Endothelial cell of umbilical vein (primary cell): ENCODE results near the gene TENT4A. TPM values are rescaled to one million over a fixed set of nuclear protein-coding genes. Genes with fewer than 3 reads are reported as not detected.

Experiments
- BruUV-seq: library from RNA; stranded (reverse); fragments of 400-500 nt; replicated peaks from 2 replicates; lab custom pipeline; 2021; lab: Mats Ljungman, UMichigan
- CTCF ChIA-PET: fragments of 300-600, 350-600 bp; sonication (Branson Sonifier 250); formaldehyde crosslinking; loops from one replicate; lab custom pipeline; 2021; ENCODE audit warnings: antibody characterized with exemption, inconsistent platforms; lab: Charles Lee
- POLR2A ChIA-PET: fragments of 300-600, 350-600 bp; sonication (Branson Sonifier 250); formaldehyde crosslinking; loops from one replicate; lab custom pipeline; 2021; ENCODE audit warnings: antibody characterized with exemption, inconsistent platforms; lab: Charles Lee
- DNase-seq: peaks from one replicate; pipeline ENCODE4 v3.0.0-alpha.2; 2011; ENCODE audit warnings: low read depth, low spot score
- FAIRE-seq: peaks from 2 replicates; lab custom pipeline; 2011; peaks lifted over from hg19 to GRCh38; lab: Jason Lieb, UNC
- H2AFZ ChIP-seq: 2 replicates; pipeline ENCODE4 v1.6.0; 2012; ENCODE audit warnings: low read depth, low read length, control low read depth, inconsistent platforms
- H3K27ac ChIP-seq: 2 replicates; pipeline ENCODE4 v1.5.1; 2011; ENCODE audit warnings: low read depth, mild to moderate bottlenecking, control low read depth, low read length, moderate library complexity; ENCODE audit not compliant: insufficient read depth
- H3K27me3 ChIP-seq, 2 experiments: 2 replicates each; pipeline versions ENCODE4 v1.6.0 to v1.6.1; 2011; ENCODE audit warnings: low read length in 2 of 2, mixed read lengths in 1 of 2; ENCODE audit not compliant: control insufficient read depth in 2 of 2, insufficient read depth in 2 of 2
- H3K36me3 ChIP-seq, 2 experiments: 2 replicates in 1 of 2; 3 replicates in 1 of 2; pipeline ENCODE4 v1.5.1; 2011; ENCODE audit warnings: low read length in 2 of 2, mild to moderate bottlenecking in 1 of 2, moderate library complexity in 1 of 2; ENCODE audit not compliant: control insufficient read depth in 2 of 2, insufficient read depth in 2 of 2; ENCODE audit errors: extremely low read depth in 1 of 2
- H3K4me1 ChIP-seq: 3 replicates; pipeline ENCODE4 v1.5.1; 2011; ENCODE audit warnings: mild to moderate bottlenecking, low read length; ENCODE audit not compliant: control insufficient read depth, insufficient read depth; ENCODE audit errors: extremely low read depth
- H3K4me2 ChIP-seq: 2 replicates; pipeline ENCODE4 v1.6.1; 2011; ENCODE audit warnings: low read length, control low read depth, mixed read lengths; ENCODE audit not compliant: insufficient read depth
- H3K4me3 ChIP-seq, 3 experiments: fragments of 200-600 bp in 1 of 3; sonication (generic), shearing (Covaris generic) in 1 of 3; replicated peaks in 1 of 3; 2 replicates each; pipeline ENCODE4 v1.5.1; 2011 to 2016; ENCODE audit warnings: control low read depth in 3 of 3, low read length in 3 of 3, mild to moderate bottlenecking in 2 of 3, inconsistent platforms in 1 of 3, low read depth in 1 of 3, moderate library complexity in 1 of 3; ENCODE audit not compliant: insufficient read depth in 1 of 3
- H3K79me2 ChIP-seq: 2 replicates; pipeline ENCODE4 v1.6.0; 2012; ENCODE audit warnings: low read length, inconsistent platforms; ENCODE audit not compliant: control insufficient read depth, insufficient read depth
- H3K9ac ChIP-seq: replicated peaks from 2 replicates; pipeline ENCODE3; 2011; ENCODE audit warnings: low read length, control low read depth; ENCODE audit not compliant: insufficient read depth; ENCODE audit errors: extremely low read depth
- H3K9me1 ChIP-seq: replicated peaks from 3 replicates; pipeline ENCODE4 v1.6.0; 2011; ENCODE audit warnings: mild to moderate bottlenecking, low read length; ENCODE audit not compliant: control insufficient read depth, insufficient read depth; ENCODE audit errors: extremely low read depth
- H3K9me3 ChIP-seq: replicated peaks from 2 replicates; pipeline ENCODE4 v1.5.1; 2012; ENCODE audit warnings: low read length, inconsistent platforms; ENCODE audit not compliant: control insufficient read depth, insufficient read depth
- H4K20me1 ChIP-seq: replicated peaks from 2 replicates; pipeline ENCODE3; 2011; ENCODE audit warnings: mild to moderate bottlenecking, low read length; ENCODE audit not compliant: control insufficient read depth, insufficient read depth; ENCODE audit errors: extremely low read depth
- CTCF ChIP-seq, 2 donors: IDR thresholded peaks; 1 replicate in 1 of 2; 2 replicates in 1 of 2; pipeline ENCODE4 v1.5.1; 2011; ENCODE audit warnings: low read length in 2 of 2, mild to moderate bottlenecking in 2 of 2, moderate library complexity in 2 of 2, control low read depth in 1 of 2, inconsistent platforms in 1 of 2, low read depth in 1 of 2; ENCODE audit not compliant: insufficient read depth in 1 of 2; ENCODE audit errors: extremely low read depth in 1 of 2
- FOS ChIP-seq: IDR thresholded peaks from 2 replicates; pipeline ENCODE4 v1.6.1; 2011; ENCODE audit warnings: mild to moderate bottlenecking, low read length, moderate library complexity, borderline replicate concordance; ENCODE audit not compliant: insufficient read depth
- JUN ChIP-seq: IDR thresholded peaks from 2 replicates; pipeline ENCODE4 v1.6.1; 2011; ENCODE audit warnings: borderline replicate concordance, low read depth; ENCODE audit not compliant: insufficient read length, insufficient read depth
- MAX ChIP-seq: IDR thresholded peaks from 2 replicates; pipeline ENCODE4 v1.6.1; 2011; ENCODE audit not compliant: insufficient read depth, insufficient read length
- POLR2A ChIP-seq: IDR thresholded peaks from 2 replicates; pipeline ENCODE4 v1.6.1; 2012; ENCODE audit warnings: low read depth, mild to moderate bottlenecking, control low read depth, low read length
- POLR2AphosphoS5 ChIP-seq: IDR thresholded peaks from 2 replicates; pipeline ENCODE4 v1.6.1; 2012; ENCODE audit warnings: low read depth, mild to moderate bottlenecking, control low read depth, low read length, moderate library complexity; ENCODE audit not compliant: insufficient read depth
- dilution Hi-C: fragments of 300-500 bp; cut with MboI; formaldehyde crosslinking; loops from one replicate; pipeline ENCODE4 v1.15.0; 2019; ENCODE audit warnings: low sequenced_read_pairs; ENCODE audit not compliant: extremely low pct_ligation_motif_present
- intact Hi-C: fragments of 100-400 bp; cut with micrococcal nuclease; formaldehyde crosslinking; loops from one replicate; pipeline ENCODE4 v1.10.0; 2022
- polyA plus RNA-seq, 4 experiments: library from polyadenylated mRNA; depleted of rRNA in 3 of 4; stranded (reverse) in 3 of 4; unstranded in 1 of 4; fragments of >200 nt; gene quantifications; 2 replicates each; pipeline versions ENCODE4 v1.2.1 to v1.2.3, GENCODE V29; 2011 to 2012; ENCODE audit warnings: missing spikeins in 1 of 4
- total RNA-seq: library from RNA; stranded (reverse); gene quantifications from 2 replicates; pipeline ENCODE4 v1.2.3, GENCODE V29; 2021

TENT4A gene
- total and polyA plus RNA-seq, 2 donors (not counting 3 experiments of a cell fraction or from before 2014, with no cell fraction given): 10.2 to 35.4 TPM

DNA sequence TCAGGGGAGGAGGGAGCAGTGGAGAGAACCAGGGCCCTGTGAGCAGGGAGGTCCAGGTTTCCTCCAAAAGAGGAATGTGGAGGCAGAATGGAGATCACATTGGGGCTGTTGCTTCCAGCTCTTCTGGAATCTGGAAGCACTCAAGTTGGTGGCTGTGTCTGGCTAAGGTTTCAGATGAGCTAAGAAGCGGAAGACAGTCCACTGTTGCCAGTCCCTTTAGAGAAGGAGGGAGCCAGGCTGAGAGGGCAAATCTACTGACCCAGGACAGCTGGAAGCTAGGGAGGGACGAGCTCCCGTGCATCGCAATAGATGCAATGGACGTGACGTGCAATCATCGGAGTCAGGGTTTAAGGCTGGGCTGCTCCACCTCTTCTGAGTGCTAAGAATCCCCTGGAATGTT lies 71.2 kb downstream of the TENT4A start:
- dilution Hi-C loops (no loop called here), intact Hi-C loops (no loop called here)
- Histone ChIP-seq H3K36me3 (no peaks in the 10 kb centered on the region), H3K4me1 (no peaks in the 10 kb centered on the region), H3K27me3 (no peaks in the 10 kb centered on the region), H4K20me1 (no peaks in the 10 kb centered on the region), H3K79me2 (no peaks in the 10 kb centered on the region), H3K9me1 (no peaks in the 10 kb centered on the region), H3K9ac (no peak overlapping the region), H3K4me2 (no peak overlapping the region), H2AFZ (no peak overlapping the region), H3K27ac (no peak overlapping the region), H3K9me3 (no peaks in the 10 kb centered on the region), H3K4me3 (no peak overlapping the region)
- FAIRE-seq (no peak), DNase-seq (no peak)
- POLR2A ChIA-PET: no interaction called here
- BruUV-seq: no TSS peak
- TF ChIP-seq MAX (no peak), CTCF (IDR thresholded peaks at IDR 0.05; ENCODE audit: extremely low read depth in 1 of 2, insufficient read depth in 1 of 2, low read depth in 1 of 2, low read length in 2 of 2) (no peak), POLR2A (no peak)
- CTCF ChIA-PET: interaction anchor here (0.7 kb wide), 1 partner anchor 19 kb away, joined by 4 read pairs; no protein-coding TSS in a partner anchor

DNA sequence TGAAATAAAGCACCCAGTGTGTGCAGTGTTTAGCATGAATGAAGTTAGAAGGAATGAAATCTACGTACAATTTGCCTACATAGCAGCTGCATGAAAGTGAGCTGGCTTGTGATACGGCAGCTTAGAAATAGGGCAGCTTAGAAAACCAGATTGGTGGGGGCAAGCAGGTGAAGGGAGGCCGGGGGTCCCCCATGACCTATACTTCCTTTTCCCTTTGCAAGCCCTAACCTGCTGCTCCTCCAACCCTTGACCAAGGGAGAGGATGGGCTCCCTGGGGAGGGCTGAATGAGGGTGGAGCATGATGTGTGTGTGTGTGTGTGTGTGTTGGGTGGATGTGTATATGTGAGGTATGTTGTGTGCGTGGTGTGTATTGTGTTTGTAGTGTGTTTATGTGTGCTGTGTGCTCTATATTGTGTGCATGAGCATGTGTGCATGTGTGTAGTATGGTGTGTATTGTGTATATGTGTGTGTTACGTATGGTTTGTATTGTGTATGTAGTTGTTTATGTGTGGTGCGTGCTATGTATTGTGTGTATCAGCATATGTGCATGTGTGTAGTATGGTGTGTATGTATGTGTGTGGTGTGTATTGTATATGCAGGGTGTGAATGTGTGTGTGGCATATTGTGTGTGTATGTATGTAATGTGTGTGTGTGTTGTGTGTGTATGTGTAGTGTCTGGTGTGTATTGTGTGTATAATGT lies 72.1 kb downstream of the TENT4A start:
- Histone ChIP-seq H3K79me2 (no peaks in the 10 kb centered on the region), H3K4me3 (no peak overlapping the region), H2AFZ (no peak overlapping the region), H4K20me1 (no peaks in the 10 kb centered on the region), H3K9me3 (no peaks in the 10 kb centered on the region), H3K4me1 (no peaks in the 10 kb centered on the region), H3K4me2 (no peak overlapping the region), H3K9ac (no peak overlapping the region), H3K27me3 (no peaks in the 10 kb centered on the region), H3K27ac (no peak overlapping the region), H3K9me1 (no peaks in the 10 kb centered on the region), H3K36me3 (no peaks in the 10 kb centered on the region)
- dilution Hi-C loops (no loop called here), intact Hi-C loops (no loop called here)
- TF ChIP-seq POLR2A (no peak), FOS (no peak), JUN (no peak), POLR2AphosphoS5 (no peak)
- DNase-seq: no peak
- no peak for FAIRE-seq
- CTCF ChIA-PET: no interaction called here
- BruUV-seq: no TSS peak
- POLR2A ChIA-PET: no interaction called here
